ENCODE measurements around the gene KIAA1549.

DNA sequence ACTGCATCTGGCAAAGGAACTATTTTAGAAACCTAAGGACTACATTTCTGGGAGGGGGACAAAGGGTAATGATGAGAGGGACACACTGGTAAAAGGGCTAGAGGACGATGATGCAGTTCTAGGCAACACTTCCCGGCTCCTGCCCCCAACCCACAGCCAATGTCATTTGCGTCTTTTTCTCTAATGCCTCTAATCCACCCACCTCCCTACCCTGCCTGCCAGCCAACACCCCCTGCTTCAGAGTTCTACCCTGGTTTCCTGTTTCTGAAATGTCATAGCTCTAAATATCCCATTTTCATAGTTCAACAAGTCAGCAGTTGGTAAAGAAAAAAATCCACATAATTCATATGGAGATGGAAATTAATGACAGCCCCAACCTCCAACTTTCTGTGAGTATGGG lies 79.0 kb downstream of the KIAA1549 start:
- TF ChIP-seq, protein P1, sequence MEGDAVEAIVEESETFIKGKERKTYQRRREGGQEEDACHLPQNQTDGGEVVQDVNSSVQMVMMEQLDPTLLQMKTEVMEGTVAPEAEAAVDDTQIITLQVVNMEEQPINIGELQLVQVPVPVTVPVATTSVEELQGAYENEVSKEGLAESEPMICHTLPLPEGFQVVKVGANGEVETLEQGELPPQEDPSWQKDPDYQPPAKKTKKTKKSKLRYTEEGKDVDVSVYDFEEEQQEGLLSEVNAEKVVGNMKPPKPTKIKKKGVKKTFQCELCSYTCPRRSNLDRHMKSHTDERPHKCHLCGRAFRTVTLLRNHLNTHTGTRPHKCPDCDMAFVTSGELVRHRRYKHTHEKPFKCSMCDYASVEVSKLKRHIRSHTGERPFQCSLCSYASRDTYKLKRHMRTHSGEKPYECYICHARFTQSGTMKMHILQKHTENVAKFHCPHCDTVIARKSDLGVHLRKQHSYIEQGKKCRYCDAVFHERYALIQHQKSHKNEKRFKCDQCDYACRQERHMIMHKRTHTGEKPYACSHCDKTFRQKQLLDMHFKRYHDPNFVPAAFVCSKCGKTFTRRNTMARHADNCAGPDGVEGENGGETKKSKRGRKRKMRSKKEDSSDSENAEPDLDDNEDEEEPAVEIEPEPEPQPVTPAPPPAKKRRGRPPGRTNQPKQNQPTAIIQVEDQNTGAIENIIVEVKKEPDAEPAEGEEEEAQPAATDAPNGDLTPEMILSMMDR (IDR thresholded peaks at IDR 0.05) = no peak
- TF ChIP-seq, protein P2, sequence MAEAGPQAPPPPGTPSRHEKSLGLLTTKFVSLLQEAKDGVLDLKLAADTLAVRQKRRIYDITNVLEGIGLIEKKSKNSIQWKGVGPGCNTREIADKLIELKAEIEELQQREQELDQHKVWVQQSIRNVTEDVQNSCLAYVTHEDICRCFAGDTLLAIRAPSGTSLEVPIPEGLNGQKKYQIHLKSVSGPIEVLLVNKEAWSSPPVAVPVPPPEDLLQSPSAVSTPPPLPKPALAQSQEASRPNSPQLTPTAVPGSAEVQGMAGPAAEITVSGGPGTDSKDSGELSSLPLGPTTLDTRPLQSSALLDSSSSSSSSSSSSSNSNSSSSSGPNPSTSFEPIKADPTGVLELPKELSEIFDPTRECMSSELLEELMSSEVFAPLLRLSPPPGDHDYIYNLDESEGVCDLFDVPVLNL (CRISPR knock-in tag; IDR thresholded peaks at IDR 0.05; ENCODE audit: borderline replicate concordance, low read depth) = no peak
- TF ChIP-seq CBFB (CRISPR knock-in tag; IDR thresholded peaks at IDR 0.05; ENCODE audit: low read depth) (no peak), GABPB1 (CRISPR knock-in tag; IDR thresholded peaks at IDR 0.05) (no peak), TCF7 (CRISPR knock-in tag; IDR thresholded peaks at IDR 0.05; ENCODE audit: low read depth) (no peak), ETV6 (CRISPR knock-in tag; IDR thresholded peaks at IDR 0.05) (no peak)
- TF ChIP-seq, protein P3, sequence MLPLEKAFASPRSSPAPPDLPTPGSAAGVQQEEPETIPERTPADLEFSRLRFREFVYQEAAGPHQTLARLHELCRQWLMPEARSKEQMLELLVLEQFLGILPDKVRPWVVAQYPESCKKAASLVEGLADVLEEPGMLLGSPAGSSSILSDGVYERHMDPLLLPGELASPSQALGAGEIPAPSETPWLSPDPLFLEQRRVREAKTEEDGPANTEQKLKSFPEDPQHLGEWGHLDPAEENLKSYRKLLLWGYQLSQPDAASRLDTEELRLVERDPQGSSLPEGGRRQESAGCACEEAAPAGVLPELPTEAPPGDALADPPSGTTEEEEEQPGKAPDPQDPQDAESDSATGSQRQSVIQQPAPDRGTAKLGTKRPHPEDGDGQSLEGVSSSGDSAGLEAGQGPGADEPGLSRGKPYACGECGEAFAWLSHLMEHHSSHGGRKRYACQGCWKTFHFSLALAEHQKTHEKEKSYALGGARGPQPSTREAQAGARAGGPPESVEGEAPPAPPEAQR (CRISPR knock-in tag; IDR thresholded peaks at IDR 0.05) = no peak
- TF ChIP-seq, protein P4, sequence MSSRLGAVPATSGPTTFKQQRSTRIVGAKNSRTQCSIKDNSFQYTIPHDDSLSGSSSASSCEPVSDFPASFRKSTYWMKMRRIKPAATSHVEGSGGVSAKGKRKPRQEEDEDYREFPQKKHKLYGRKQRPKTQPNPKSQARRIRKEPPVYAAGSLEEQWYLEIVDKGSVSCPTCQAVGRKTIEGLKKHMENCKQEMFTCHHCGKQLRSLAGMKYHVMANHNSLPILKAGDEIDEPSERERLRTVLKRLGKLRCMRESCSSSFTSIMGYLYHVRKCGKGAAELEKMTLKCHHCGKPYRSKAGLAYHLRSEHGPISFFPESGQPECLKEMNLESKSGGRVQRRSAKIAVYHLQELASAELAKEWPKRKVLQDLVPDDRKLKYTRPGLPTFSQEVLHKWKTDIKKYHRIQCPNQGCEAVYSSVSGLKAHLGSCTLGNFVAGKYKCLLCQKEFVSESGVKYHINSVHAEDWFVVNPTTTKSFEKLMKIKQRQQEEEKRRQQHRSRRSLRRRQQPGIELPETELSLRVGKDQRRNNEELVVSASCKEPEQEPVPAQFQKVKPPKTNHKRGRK (CRISPR knock-in tag; IDR thresholded peaks at IDR 0.05; ENCODE audit: borderline replicate concordance) = no peak
- TF ChIP-seq, protein P5, sequence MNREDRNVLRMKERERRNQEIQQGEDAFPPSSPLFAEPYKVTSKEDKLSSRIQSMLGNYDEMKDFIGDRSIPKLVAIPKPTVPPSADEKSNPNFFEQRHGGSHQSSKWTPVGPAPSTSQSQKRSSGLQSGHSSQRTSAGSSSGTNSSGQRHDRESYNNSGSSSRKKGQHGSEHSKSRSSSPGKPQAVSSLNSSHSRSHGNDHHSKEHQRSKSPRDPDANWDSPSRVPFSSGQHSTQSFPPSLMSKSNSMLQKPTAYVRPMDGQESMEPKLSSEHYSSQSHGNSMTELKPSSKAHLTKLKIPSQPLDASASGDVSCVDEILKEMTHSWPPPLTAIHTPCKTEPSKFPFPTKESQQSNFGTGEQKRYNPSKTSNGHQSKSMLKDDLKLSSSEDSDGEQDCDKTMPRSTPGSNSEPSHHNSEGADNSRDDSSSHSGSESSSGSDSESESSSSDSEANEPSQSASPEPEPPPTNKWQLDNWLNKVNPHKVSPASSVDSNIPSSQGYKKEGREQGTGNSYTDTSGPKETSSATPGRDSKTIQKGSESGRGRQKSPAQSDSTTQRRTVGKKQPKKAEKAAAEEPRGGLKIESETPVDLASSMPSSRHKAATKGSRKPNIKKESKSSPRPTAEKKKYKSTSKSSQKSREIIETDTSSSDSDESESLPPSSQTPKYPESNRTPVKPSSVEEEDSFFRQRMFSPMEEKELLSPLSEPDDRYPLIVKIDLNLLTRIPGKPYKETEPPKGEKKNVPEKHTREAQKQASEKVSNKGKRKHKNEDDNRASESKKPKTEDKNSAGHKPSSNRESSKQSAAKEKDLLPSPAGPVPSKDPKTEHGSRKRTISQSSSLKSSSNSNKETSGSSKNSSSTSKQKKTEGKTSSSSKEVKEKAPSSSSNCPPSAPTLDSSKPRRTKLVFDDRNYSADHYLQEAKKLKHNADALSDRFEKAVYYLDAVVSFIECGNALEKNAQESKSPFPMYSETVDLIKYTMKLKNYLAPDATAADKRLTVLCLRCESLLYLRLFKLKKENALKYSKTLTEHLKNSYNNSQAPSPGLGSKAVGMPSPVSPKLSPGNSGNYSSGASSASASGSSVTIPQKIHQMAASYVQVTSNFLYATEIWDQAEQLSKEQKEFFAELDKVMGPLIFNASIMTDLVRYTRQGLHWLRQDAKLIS (CRISPR knock-in tag; IDR thresholded peaks at IDR 0.05; ENCODE audit: borderline replicate concordance) = no peak
- TF ChIP-seq, protein P6, sequence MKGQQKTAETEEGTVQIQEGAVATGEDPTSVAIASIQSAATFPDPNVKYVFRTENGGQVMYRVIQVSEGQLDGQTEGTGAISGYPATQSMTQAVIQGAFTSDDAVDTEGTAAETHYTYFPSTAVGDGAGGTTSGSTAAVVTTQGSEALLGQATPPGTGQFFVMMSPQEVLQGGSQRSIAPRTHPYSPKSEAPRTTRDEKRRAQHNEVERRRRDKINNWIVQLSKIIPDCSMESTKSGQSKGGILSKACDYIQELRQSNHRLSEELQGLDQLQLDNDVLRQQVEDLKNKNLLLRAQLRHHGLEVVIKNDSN (CRISPR knock-in tag; IDR thresholded peaks at IDR 0.05) = no peak
- TF ChIP-seq, protein P7, sequence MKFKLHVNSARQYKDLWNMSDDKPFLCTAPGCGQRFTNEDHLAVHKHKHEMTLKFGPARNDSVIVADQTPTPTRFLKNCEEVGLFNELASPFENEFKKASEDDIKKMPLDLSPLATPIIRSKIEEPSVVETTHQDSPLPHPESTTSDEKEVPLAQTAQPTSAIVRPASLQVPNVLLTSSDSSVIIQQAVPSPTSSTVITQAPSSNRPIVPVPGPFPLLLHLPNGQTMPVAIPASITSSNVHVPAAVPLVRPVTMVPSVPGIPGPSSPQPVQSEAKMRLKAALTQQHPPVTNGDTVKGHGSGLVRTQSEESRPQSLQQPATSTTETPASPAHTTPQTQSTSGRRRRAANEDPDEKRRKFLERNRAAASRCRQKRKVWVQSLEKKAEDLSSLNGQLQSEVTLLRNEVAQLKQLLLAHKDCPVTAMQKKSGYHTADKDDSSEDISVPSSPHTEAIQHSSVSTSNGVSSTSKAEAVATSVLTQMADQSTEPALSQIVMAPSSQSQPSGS (CRISPR knock-in tag; IDR thresholded peaks at IDR 0.05; ENCODE audit: borderline replicate concordance, low read depth) = no peak

Data from WTC11 (cell line).